Naive B cell (primary cell): ENCODE results near the gene UBQLN4. TPM values are rescaled to one million over a fixed set of nuclear protein-coding genes. Genes with fewer than 3 reads are reported as not detected.
A peak's percentile ranks its signal among the peaks of the same experiment; 100 is the strongest.
"Not testable (repeated sequence)": the region's sequence is repeated elsewhere in the genome, so short reads cannot be mapped to it uniquely, and the experiment has no call there.

Experiments
- ATAC-seq, 2 donors: fragments of 150-1000 bp; cut with Tn5 transposase; 2 replicates each; pipeline ENCODE4 v1.10.0; 2021; ENCODE audit warnings: low read depth in 2 of 2, mild to moderate bottlenecking in 2 of 2, moderate library complexity in 2 of 2
- DNase-seq: peaks from one replicate; pipeline ENCODE4 v3.0.0; 2022
- H3K27ac Mint-ChIP-seq, 6 donors: one replicate each; pipeline ENCODE4 v1.8.0; 2020 to 2022; ENCODE audit warnings: mild to moderate bottlenecking in 6 of 6, mixed read lengths in 6 of 6, moderate library complexity in 5 of 6, inconsistent platforms in 2 of 6
- H3K27me3 Mint-ChIP-seq, 3 donors: one replicate each; pipeline ENCODE4 v1.8.0; 2021 to 2022; ENCODE audit warnings: mixed read lengths in 3 of 3, mild to moderate bottlenecking in 1 of 3
- H3K36me3 Mint-ChIP-seq, 2 donors: one replicate each; pipeline ENCODE4 v1.8.0; 2020 to 2022; ENCODE audit warnings: mixed read lengths in 2 of 2, inconsistent platforms in 1 of 2, mild to moderate bottlenecking in 1 of 2
- H3K4me1 Mint-ChIP-seq, 3 donors: one replicate each; pipeline ENCODE4 v1.8.0; 2020 to 2022; ENCODE audit warnings: mixed read lengths in 3 of 3, inconsistent platforms in 1 of 3, mild to moderate bottlenecking in 1 of 3, moderate library complexity in 1 of 3
- H3K4me3 Mint-ChIP-seq, 8 donors: one replicate each; pipeline ENCODE4 v1.8.0; 2020 to 2022; ENCODE audit warnings: mild to moderate bottlenecking in 8 of 8, mixed read lengths in 8 of 8, moderate library complexity in 8 of 8, inconsistent platforms in 2 of 8
- H3K9me3 Mint-ChIP-seq, 7 donors: one replicate each; pipeline ENCODE4 v1.8.0; 2020 to 2022; ENCODE audit warnings: mixed read lengths in 7 of 7, mild to moderate bottlenecking in 5 of 7, inconsistent platforms in 2 of 7, moderate library complexity in 1 of 7
- polyA plus RNA-seq, 6 donors: library from polyadenylated mRNA; unstranded; fragments of 300-500 nt; fragmentation: Illumina TruSeq; gene quantifications; one replicate each; pipeline ENCODE4 v1.2.3, GENCODE V29; 2021; ENCODE audit warnings: low read depth in 6 of 6

The UBQLN4 gene
- polyA plus RNA-seq, 6 donors from 2014 or later = 4.7 to 9.0 (median 6.1) TPM

- Mint-ChIP-seq H3K9me3 (no peaks in the 10 kb centered on the region), H3K27me3 (peaks cover 0 to 4% (median 0%) of the 10 kb centered on the region in 3 donors), H3K36me3 (no peaks in the 10 kb centered on the region), H3K27ac (peak overlapping the region in 1 of 6 donors; percentile 77), H3K4me1 (peaks cover 13 to 21% (median 16%) of the 10 kb centered on the region in 3 donors), H3K4me3 (peak overlapping the region in 6 of 8 donors; percentile 19 to 67 (median 50))
- ATAC-seq (no peak), DNase-seq (no peak)
Measured at GRCh38 chr1:156077430-156077760, 23.8 kb upstream of the UBQLN4 start.

- H3K4me3 Mint-ChIP-seq = peak overlapping the region; percentile 35 to 86 (median 66)
- ATAC-seq (peak; percentile 73 to 77), DNase-seq (peak; percentile 42)
- no peaks in the 10 kb centered on the region for H3K9me3 Mint-ChIP-seq
- H3K27ac Mint-ChIP-seq = no peak overlapping the region
- peaks cover 13 to 20% (median 14%) of the 10 kb centered on the region in 3 donors for H3K4me1 Mint-ChIP-seq
- H3K27me3 Mint-ChIP-seq = peaks cover 0 to 4% (median 0%) of the 10 kb centered on the region in 3 donors
- no peaks in the 10 kb centered on the region for H3K36me3 Mint-ChIP-seq
Measured at GRCh38 chr1:156076609-156077429, 23.2 kb upstream of the UBQLN4 start.

DNA sequence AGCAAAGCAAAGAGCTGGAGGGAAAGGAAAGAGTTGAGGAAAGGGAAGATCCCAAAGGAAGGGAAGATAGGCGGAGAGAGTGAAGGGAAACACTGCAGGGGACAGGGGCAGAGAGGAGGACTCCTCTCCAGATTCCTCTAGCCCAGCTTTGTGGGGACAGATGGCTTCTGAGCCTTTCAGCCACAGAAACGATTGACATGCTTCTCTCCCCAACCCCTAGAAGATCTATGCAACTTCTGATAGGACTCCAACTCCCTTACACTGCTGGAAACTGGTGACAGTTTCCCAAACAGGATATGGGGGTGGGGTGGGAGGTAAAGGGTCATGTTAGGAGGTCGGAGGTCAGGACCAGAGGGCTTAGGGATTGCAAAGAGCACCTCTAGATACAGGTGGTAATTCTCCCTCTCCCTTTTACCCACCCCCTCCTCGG, 22.2 kb upstream of the UBQLN4 start:
- peak overlapping the region in 1 of 6 donors; percentile 76 for H3K27ac Mint-ChIP-seq
- no peak for ATAC-seq

GRCh38 chr1:156075162-156075561, 21.6 kb upstream of the UBQLN4 start:
- H3K27me3 Mint-ChIP-seq = peaks cover 0 to 11% (median 6%) of the 10 kb centered on the region in 3 donors
- DNase-seq = no peak
- no peak overlapping the region for H3K27ac Mint-ChIP-seq
- ATAC-seq = no peak
- peak overlapping the region in 5 of 8 donors; percentile 35 to 78 (median 59) for H3K4me3 Mint-ChIP-seq
- H3K9me3 Mint-ChIP-seq = no peaks in the 10 kb centered on the region
- H3K36me3 Mint-ChIP-seq = no peaks in the 10 kb centered on the region
- H3K4me1 Mint-ChIP-seq = peaks cover 7 to 19% (median 12%) of the 10 kb centered on the region in 3 donors

More for the DNA sequence above, 22.2 kb upstream of the UBQLN4 start:
- Mint-ChIP-seq H3K4me3 (peak overlapping the region; percentile 35 to 86 (median 75)), H3K36me3 (no peaks in the 10 kb centered on the region), H3K9me3 (no peaks in the 10 kb centered on the region), H3K4me1 (peaks cover 9 to 19% (median 12%) of the 10 kb centered on the region in 3 donors), H3K27me3 (peaks cover 0 to 5% (median 0%) of the 10 kb centered on the region in 3 donors)
- DNase-seq = no peak

DNA sequence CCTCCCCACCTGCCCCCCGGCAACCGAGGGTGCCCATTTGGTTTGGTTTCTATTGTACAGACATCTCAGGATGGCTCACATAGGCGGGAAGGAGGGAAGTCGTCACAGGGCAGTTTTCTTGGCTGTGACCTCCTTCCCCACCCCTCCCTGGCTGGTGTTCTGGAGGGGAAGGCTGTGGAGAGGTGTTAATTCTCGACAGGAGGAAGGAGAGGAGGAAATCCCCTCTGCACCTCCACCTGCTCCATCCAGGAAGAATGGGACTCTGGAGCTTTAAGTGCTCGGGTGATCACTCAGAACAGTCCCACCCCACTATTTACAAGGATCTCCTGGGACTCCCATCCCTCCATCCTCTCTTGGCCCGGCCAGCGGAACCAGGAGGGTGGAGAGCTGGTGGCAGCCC, 21.1 kb upstream of the UBQLN4 start:
- peak overlapping the region in 3 of 8 donors; percentile 16 to 68 (median 29) for H3K4me3 Mint-ChIP-seq
- no peaks in the 10 kb centered on the region for H3K36me3 Mint-ChIP-seq
- H3K27me3 Mint-ChIP-seq = peaks cover 0 to 13% (median 9%) of the 10 kb centered on the region in 3 donors
- H3K9me3 Mint-ChIP-seq = no peaks in the 10 kb centered on the region
- peaks cover 7 to 19% (median 12%) of the 10 kb centered on the region in 3 donors for H3K4me1 Mint-ChIP-seq
- no peak for DNase-seq
- ATAC-seq = no peak
- no peak overlapping the region for H3K27ac Mint-ChIP-seq

DNA sequence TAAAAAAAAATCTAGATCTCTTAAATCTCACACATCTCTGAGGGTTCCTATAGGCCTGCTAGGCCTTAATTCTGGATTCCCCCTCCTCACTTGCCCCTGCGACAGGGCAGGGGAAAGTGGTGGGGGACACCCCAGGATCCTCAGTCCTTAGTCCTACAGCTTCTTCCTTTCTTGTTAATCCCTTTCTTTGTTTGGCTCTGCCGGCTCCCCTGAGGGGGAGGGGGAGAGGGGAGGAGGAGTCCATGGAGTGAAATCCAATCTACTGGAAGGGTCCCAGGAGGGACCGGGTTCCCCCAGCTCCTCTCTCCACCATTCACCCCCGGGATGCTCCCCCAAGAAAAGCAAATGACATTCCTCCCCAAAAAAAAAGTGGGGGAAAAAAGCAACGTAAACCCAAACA, 20.1 kb upstream of the UBQLN4 start:
- H3K36me3 Mint-ChIP-seq = no peaks in the 10 kb centered on the region
- no peak overlapping the region for H3K4me3 Mint-ChIP-seq
- ATAC-seq (no peak), DNase-seq (no peak)
- H3K27me3 Mint-ChIP-seq = peaks cover 0 to 13% (median 9%) of the 10 kb centered on the region in 3 donors
- no peaks in the 10 kb centered on the region for H3K9me3 Mint-ChIP-seq
- H3K4me1 Mint-ChIP-seq = peaks cover 7 to 19% (median 12%) of the 10 kb centered on the region in 3 donors
- no peak overlapping the region for H3K27ac Mint-ChIP-seq

GRCh38 chr1:156073110-156073687, 19.6 kb upstream of the UBQLN4 start:
- Mint-ChIP-seq H3K36me3 (no peaks in the 10 kb centered on the region), H3K9me3 (no peaks in the 10 kb centered on the region), H3K4me1 (peaks cover 7 to 19% (median 12%) of the 10 kb centered on the region in 3 donors), H3K27ac (no peak overlapping the region), H3K4me3 (no peak overlapping the region), H3K27me3 (peaks cover 0 to 13% (median 9%) of the 10 kb centered on the region in 3 donors)
- no peak for ATAC-seq
- DNase-seq = no peak

GRCh38 chr1:156072251-156072650, 18.7 kb upstream of the UBQLN4 start:
- Mint-ChIP-seq H3K36me3 (no peaks in the 10 kb centered on the region), H3K4me1 (peaks cover 7 to 16% (median 8%) of the 10 kb centered on the region in 3 donors), H3K27me3 (peaks cover 0 to 13% (median 9%) of the 10 kb centered on the region in 3 donors), H3K9me3 (no peaks in the 10 kb centered on the region), H3K27ac (no peak overlapping the region), H3K4me3 (no peak overlapping the region)
- ATAC-seq (no peak), DNase-seq (no peak)

DNA sequence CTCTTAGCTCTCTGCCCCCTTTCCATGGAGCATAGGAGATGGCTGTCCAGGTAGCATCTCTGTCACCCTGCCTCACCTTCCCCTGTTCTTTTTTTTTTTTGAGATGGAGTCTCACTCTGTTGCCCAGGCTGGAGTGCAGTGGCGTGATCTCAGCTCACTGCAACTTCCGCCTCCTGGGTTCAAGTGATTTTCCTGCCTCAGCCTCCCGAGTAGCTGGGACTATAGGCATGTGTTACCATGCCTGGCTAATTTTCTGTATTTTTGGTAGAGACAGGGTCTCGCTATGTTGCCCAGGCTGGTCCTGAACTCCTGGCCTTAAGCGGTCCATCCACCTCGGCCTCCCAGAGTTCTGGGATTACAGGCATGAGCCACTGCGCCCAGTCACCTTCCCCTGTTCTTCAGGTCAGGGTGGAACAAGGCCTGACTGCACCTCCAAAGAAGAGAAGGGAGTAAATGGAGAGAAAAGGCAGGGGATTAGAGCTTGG, 17.8 kb upstream of the UBQLN4 start:
- H3K27ac Mint-ChIP-seq = peak overlapping the region in 1 of 6 donors; percentile 52
- H3K9me3 Mint-ChIP-seq, DNase-seq, H3K4me3 Mint-ChIP-seq, H3K36me3 Mint-ChIP-seq, ATAC-seq: not testable (repeated sequence)
- peaks cover 0 to 13% (median 9%) of the 10 kb centered on the region in 3 donors for H3K27me3 Mint-ChIP-seq
- peaks cover 7 to 17% (median 8%) of the 10 kb centered on the region in 3 donors for H3K4me1 Mint-ChIP-seq

GRCh38 chr1:156070548-156070947, 16.9 kb upstream of the UBQLN4 start:
- Mint-ChIP-seq H3K36me3 (no peaks in the 10 kb centered on the region), H3K27me3 (peaks cover 0 to 13% (median 9%) of the 10 kb centered on the region in 3 donors), H3K27ac (peak overlapping the region in 1 of 6 donors; percentile 89), H3K9me3 (no peaks in the 10 kb centered on the region), H3K4me3 (no peak overlapping the region), H3K4me1 (peaks cover 4 to 10% (median 6%) of the 10 kb centered on the region in 3 donors)
- no peak for DNase-seq
- no peak for ATAC-seq

DNA sequence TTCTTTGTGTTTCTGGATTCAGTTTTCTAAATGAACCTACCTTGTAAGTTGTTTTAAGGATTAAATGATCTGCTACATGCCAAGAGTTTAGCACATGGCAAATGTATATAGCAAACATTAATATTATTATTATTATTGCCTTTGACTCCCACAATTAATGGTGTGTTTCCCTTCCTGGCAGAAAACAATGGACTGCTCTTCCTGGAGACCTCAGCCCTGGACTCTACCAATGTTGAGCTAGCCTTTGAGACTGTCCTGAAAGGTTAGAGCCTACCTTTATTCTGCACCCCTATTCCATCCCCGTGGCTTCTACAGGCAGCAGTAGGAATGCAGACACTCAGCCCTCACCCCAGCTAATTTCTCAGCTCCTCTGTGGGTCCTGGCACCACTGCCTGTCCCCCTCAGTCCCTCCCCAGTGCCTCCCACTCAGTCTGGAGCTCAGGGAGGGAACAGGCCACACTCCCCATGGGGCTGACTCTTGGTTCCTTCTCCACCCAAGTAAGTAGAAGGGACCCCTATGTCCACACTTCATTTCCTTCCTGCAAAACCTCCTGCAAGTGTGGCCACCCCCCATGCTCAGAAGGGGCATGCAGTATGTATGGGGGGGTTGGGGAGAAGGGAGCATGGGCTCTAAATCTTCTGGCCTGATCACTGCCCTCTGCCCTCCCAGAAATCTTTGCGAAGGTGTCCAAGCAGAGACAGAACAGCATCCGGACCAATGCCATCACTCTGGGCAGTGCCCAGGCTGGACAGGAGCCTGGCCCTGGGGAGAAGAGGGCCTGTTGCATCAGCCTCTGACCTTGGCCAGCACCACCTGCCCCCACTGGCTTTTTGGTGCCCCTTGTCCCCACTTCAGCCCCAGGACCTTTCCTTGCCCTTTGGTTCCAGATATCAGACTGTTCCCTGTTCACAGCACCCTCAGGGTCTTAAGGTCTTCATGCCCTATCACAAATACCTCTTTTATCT, 16.2 kb upstream of the UBQLN4 start:
- Mint-ChIP-seq H3K9me3 (no peaks in the 10 kb centered on the region), H3K27ac (peak overlapping the region in 1 of 6 donors; percentile 44), H3K4me3 (no peak overlapping the region), H3K27me3 (peaks cover 0 to 13% (median 9%) of the 10 kb centered on the region in 3 donors), H3K36me3 (no peaks in the 10 kb centered on the region), H3K4me1 (peaks cover 0 to 5% (median 0%) of the 10 kb centered on the region in 3 donors)
- DNase-seq (no peak), ATAC-seq (no peak)

GRCh38 chr1:156067262-156067661, 13.7 kb upstream of the UBQLN4 start:
- Mint-ChIP-seq H3K36me3 (no peaks in the 10 kb centered on the region), H3K27me3 (peaks cover 0 to 9% (median 9%) of the 10 kb centered on the region in 3 donors), H3K9me3 (no peaks in the 10 kb centered on the region), H3K4me1 (peaks cover 0 to 5% (median 0%) of the 10 kb centered on the region in 3 donors), H3K4me3 (no peak overlapping the region), H3K27ac (no peak overlapping the region)
- DNase-seq (no peak), ATAC-seq (no peak)

- Mint-ChIP-seq H3K27ac (peak overlapping the region in 1 of 6 donors; percentile 62), H3K36me3 (no peaks in the 10 kb centered on the region), H3K4me3 (no peak overlapping the region), H3K4me1 (peaks cover 0 to 5% (median 0%) of the 10 kb centered on the region in 3 donors), H3K9me3 (no peaks in the 10 kb centered on the region), H3K27me3 (peaks cover 0 to 9% (median 9%) of the 10 kb centered on the region in 3 donors)
- no peak for DNase-seq
- ATAC-seq = no peak
Measured at GRCh38 chr1:156065871-156066270, 12.3 kb upstream of the UBQLN4 start.
